Heart right ventricle (tissue), 16 donors: Measurements from ENCODE around the gene CENPT. TPM values are rescaled to one million over a fixed set of nuclear protein-coding genes. Genes with fewer than 3 reads are reported as not detected.
A peak's percentile ranks its signal among the peaks of the same experiment; 100 is the strongest.

Source experiments
- ATAC-seq, 8 donors: fragments of 200-7000 bp; cut with Tn5 transposase; one replicate each; pipeline ENCODE4 v1.9.1; 2020; ENCODE audit warnings: mild to moderate bottlenecking in 8 of 8, moderate library complexity in 8 of 8, moderate number of reproducible peaks in 1 of 8
- DNase-seq, 2 donors: peaks; one replicate each; pipeline ENCODE4 v3.0.0-alpha.2; 2020
- H3K27ac ChIP-seq, 10 donors: fragments of 200-600 bp; sonication (generic) in 2 of 10; one replicate each; pipeline versions ENCODE4 v1.5.0 to v1.8.0; 2020 to 2022; ENCODE audit warnings: mild to moderate bottlenecking in 3 of 10
- H3K27me3 ChIP-seq, 7 donors: fragments of 200-600 bp; one replicate each; pipeline ENCODE4 v1.8.0; 2021 to 2022; ENCODE audit warnings: mild to moderate bottlenecking in 2 of 7
- H3K36me3 ChIP-seq, 9 donors: fragments of 200-600 bp; sonication (generic) in 1 of 9; one replicate each; pipeline versions ENCODE4 v1.5.0 to v1.8.0; 2020 to 2022; ENCODE audit warnings: mild to moderate bottlenecking in 2 of 9
- H3K4me1 ChIP-seq, 9 donors: fragments of 200-600 bp; sonication (generic) in 1 of 9; one replicate each; pipeline versions ENCODE4 v1.5.0 to v1.8.0; 2020 to 2022; ENCODE audit warnings: mild to moderate bottlenecking in 4 of 9
- H3K4me3 ChIP-seq, 10 donors: fragments of 200-600 bp; sonication (generic) in 2 of 10; one replicate each; pipeline versions ENCODE4 v1.5.0 to v1.8.0; 2020 to 2022; ENCODE audit warnings: mild to moderate bottlenecking in 7 of 10, moderate library complexity in 2 of 10
- H3K9me3 ChIP-seq, 11 donors: fragments of 200-600 bp in 10 of 11; sonication (generic) in 2 of 11; one replicate each; pipeline versions ENCODE4 v1.5.0 to v1.8.0; 2013 to 2022; ENCODE audit warnings: mild to moderate bottlenecking in 2 of 11, control low read depth in 1 of 11, moderate library complexity in 1 of 11
- WGBS, 2 donors: extraction: QIAGEN DNeasy Blood & Tissue Kit; methylation state at CpG; one replicate each; pipeline ENCODE4 v1.1.7; 2013; ENCODE audit warnings: inconsistent platforms in 1 of 2; 5-methylcytosine and 5-hydroxymethylcytosine counted together
- intact Hi-C, 10 donors: fragments of 100-400 bp; cut with DNase I; formaldehyde crosslinking; loops; one replicate each; pipeline versions ENCODE4 v1.11.1 to v1.14.2; 2022
- polyA plus RNA-seq, 2 donors: library from polyadenylated mRNA; stranded (reverse); fragments of 200-250 nt; gene quantifications; one replicate each; pipeline ENCODE4 v1.2.3, GENCODE V29; 2013
- total RNA-seq, 10 donors: library from RNA; stranded (reverse); fragmentation: NEBNext Ultra II Directional in 3 of 10; extraction: Animal tissue kit (Norgen Biotek cat#: 25700) in 3 of 10; gene quantifications; one replicate each; pipeline versions ENCODE4 v1.2.1 to v1.2.4, GENCODE V29; 2021 to 2023
- TF ChIP-seq, protein P1 (sequence below), 9 donors: fragments of 200-600 bp; sonication (generic) in 2 of 9; IDR thresholded peaks; one replicate each; pipeline versions ENCODE4 v1.5.0 to v1.8.0; 2021 to 2022; ENCODE audit warnings: antibody characterized with exemption in 9 of 9, mild to moderate bottlenecking in 5 of 9, moderate library complexity in 1 of 9
- donor health status: Arrhythmogenic right ventricular cardiomyopathy.
- donor health status: ischemic (EF 13 %, LVEDD 7.1; RV severe dilation, severe dysfunction).
- donor health status: healthy with polysubstance abuse.
- donor health status: DM: no; HTN: yes; CAD: no.
- donor health status: DM: no; HTN: no; CAD: no.
- donor health status: ischemic (EF 25% LVEDD 6.9; RV normal size, moderate dysfunction).
- donor health status: ischemic (EF 25% LVEDD 5.7; RV mildly dilated, moderate dysfunction).
- donor health status: healthy.
- donor health status: DM: yes; HTN: yes; CAD: no.
- donor health status: Ischemic cardiomyopathy.
- donor health status: ischemic (EF 35%, LVEDD 5.7; RV mildly dilated, moderate dysfunction).
- donor health status: nonischemic (EF 11% LVEDD 7.7; RV severe dilation, severe dysfunction).
- donor health status: DM: yes; HTN: yes; CAD: no.
- donor health status: PGD.
- donor health status: ischemic (EF 29% LVEDD 5.4; RV normal size, mild dysfunction).
- donor health status: nonischemic (EF 23%, LVEDD 6.1; RV moderate dilation, normal function).

Gene CENPT
- total and polyA plus RNA-seq, 12 donors, result 16.1 to 63.3 (median 19.8) TPM

DNA sequence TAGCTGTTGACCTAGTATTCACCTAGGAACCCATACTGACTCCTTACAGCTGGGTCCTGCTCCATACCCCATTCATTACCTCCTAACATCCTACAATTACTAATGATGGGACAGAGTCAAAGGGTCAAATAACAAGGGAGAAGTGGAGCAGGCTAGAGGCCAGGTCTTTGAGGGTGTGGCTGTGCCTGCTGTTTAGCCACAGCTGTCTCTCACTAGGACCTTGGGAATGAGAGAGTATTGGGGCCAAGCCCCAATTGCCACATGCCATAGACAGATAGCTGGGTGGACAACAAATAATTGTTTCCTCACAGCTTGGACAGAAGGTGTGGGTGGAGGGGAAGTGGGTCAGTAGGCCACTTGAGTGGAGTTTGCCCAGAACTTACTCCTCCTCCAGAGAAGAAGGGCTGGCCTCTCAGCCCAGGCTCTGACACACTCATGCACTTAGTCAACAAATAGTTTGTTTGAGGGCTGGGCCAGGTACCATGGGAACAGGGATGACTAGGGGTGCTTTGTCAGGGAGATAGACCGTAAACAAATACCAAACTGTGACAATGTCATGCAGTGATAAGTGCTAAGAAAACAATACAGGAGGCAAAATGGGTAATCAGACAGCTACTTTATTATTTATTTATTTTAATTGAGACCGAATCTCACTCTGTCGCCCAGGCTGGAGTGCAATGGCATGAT is 10.2 kb upstream of the CENPT start:
- intact Hi-C loops, result no loop called here
- Histone ChIP-seq H3K36me3 (peaks cover 0 to 25% (median 0%) of the 10 kb centered on the region in 9 donors), H3K27ac (peak overlapping the region; percentile 59 to 87 (median 81)), H3K9me3 (no peaks in the 10 kb centered on the region), H3K27me3 (no peaks in the 10 kb centered on the region), H3K4me1 (peaks cover 37 to 83% (median 68%) of the 10 kb centered on the region in 9 donors), H3K4me3 (no peak overlapping the region)
- 26 to 36% methylated on average over 3 of the region's 3 CpGs for WGBS, 2 donors
- peak; percentile 42 to 79 for DNase-seq
- TF ChIP-seq, protein P1, sequence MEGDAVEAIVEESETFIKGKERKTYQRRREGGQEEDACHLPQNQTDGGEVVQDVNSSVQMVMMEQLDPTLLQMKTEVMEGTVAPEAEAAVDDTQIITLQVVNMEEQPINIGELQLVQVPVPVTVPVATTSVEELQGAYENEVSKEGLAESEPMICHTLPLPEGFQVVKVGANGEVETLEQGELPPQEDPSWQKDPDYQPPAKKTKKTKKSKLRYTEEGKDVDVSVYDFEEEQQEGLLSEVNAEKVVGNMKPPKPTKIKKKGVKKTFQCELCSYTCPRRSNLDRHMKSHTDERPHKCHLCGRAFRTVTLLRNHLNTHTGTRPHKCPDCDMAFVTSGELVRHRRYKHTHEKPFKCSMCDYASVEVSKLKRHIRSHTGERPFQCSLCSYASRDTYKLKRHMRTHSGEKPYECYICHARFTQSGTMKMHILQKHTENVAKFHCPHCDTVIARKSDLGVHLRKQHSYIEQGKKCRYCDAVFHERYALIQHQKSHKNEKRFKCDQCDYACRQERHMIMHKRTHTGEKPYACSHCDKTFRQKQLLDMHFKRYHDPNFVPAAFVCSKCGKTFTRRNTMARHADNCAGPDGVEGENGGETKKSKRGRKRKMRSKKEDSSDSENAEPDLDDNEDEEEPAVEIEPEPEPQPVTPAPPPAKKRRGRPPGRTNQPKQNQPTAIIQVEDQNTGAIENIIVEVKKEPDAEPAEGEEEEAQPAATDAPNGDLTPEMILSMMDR (IDR thresholded peaks at IDR 0.05), result no peak
- ATAC-seq, result peak; percentile 75 to 96 (median 91)

- H3K36me3 ChIP-seq, result peaks cover 0 to 25% (median 0%) of the 10 kb centered on the region in 9 donors
- intact Hi-C loops, result no loop called here
- peak overlapping the region in 9 of 10 donors; percentile 1 to 87 (median 81) for H3K27ac ChIP-seq
- peaks cover 31 to 82% (median 61%) of the 10 kb centered on the region in 9 donors for H3K4me1 ChIP-seq
- DNase-seq (no peak), ATAC-seq (no peak)
- 93 to 95% methylated on average over 5 of the region's 5 CpGs for WGBS, 2 donors
- no peaks in the 10 kb centered on the region for H3K27me3 ChIP-seq
- H3K9me3 ChIP-seq, result no peaks in the 10 kb centered on the region
- H3K4me3 ChIP-seq, result no peak overlapping the region
- TF ChIP-seq, protein P1 (IDR thresholded peaks at IDR 0.05), result no peak
Observed at GRCh38 chr16:67856927-67857546, 9.5 kb upstream of the CENPT start.

GRCh38 chr16:67855789-67856188 is 8.3 kb upstream of the CENPT start:
- DNase-seq, result no peak
- H3K36me3 ChIP-seq, result peaks cover 0 to 15% (median 0%) of the 10 kb centered on the region in 9 donors
- H3K4me1 ChIP-seq, result peaks cover 23 to 72% (median 48%) of the 10 kb centered on the region in 9 donors
- ATAC-seq, result no peak
- WGBS, 2 donors, result 48 to 61% methylated on average over 10 of the region's 10 CpGs
- TF ChIP-seq, protein P1 (IDR thresholded peaks at IDR 0.05), result no peak
- no peaks in the 10 kb centered on the region for H3K27me3 ChIP-seq
- intact Hi-C loops, result no loop called here
- no peak overlapping the region for H3K4me3 ChIP-seq
- peak overlapping the region in 7 of 10 donors; percentile 20 to 87 (median 81) for H3K27ac ChIP-seq
- no peaks in the 10 kb centered on the region for H3K9me3 ChIP-seq

- TF ChIP-seq, protein P1 (IDR thresholded peaks at IDR 0.05), result no peak
- intact Hi-C loops, result no loop called here
- no peak overlapping the region for H3K4me3 ChIP-seq
- peaks cover 22 to 64% (median 45%) of the 10 kb centered on the region in 9 donors for H3K4me1 ChIP-seq
- no peak overlapping the region for H3K27ac ChIP-seq
- no peaks in the 10 kb centered on the region for H3K27me3 ChIP-seq
- DNase-seq, result no peak
- WGBS, 2 donors, result 94 to 98% methylated on average over 3 of the region's 3 CpGs
- H3K36me3 ChIP-seq, result peaks cover 0 to 13% (median 0%) of the 10 kb centered on the region in 9 donors
- H3K9me3 ChIP-seq, result no peaks in the 10 kb centered on the region
- no peak for ATAC-seq
Observed at GRCh38 chr16:67853670-67854069, 6.2 kb upstream of the CENPT start.
